Heart left ventricle (tissue), 13 donors: Measurements from ENCODE around the gene MX2.

ENCODE experiments used
- CTCF ChIP-seq, 12 donors: fragments of 200-600 bp; sonication (generic) in 4 of 12; IDR thresholded peaks; one replicate each; pipeline versions ENCODE4 v1.5.0 to v1.8.0; 2018 to 2022; ENCODE audit warnings: antibody characterized with exemption in 12 of 12, mild to moderate bottlenecking in 5 of 12
- POLR2A ChIP-seq, 2 donors: fragments of 450-650 bp; IDR thresholded peaks; one replicate each; pipeline ENCODE4 v1.6.1; 2017; ENCODE audit warnings: antibody characterized with exemption in 2 of 2, mild to moderate bottlenecking in 2 of 2, moderate library complexity in 2 of 2
- donor health status: ischemic (EF 13 %, LVEDD 7.1; RV severe dilation, severe dysfunction).
- donor health status: DM: no; HTN: yes; CAD: no.
- donor health status: DM: no; HTN: no; CAD: no.
- donor health status: ischemic (EF 25% LVEDD 6.9; RV normal size, moderate dysfunction).
- donor health status: ischemic (EF 25% LVEDD 5.7; RV mildly dilated, moderate dysfunction).
- donor health status: ischemic (EF 35%, LVEDD 5.7; RV mildly dilated, moderate dysfunction).
- donor health status: nonischemic (EF 11% LVEDD 7.7; RV severe dilation, severe dysfunction).
- donor health status: DM: yes; HTN: yes; CAD: no.
- donor health status: PGD.
- donor health status: ischemic (EF 29% LVEDD 5.4; RV normal size, mild dysfunction).
- donor health status: nonischemic (EF 23%, LVEDD 6.1; RV moderate dilation, normal function).

- no peak for TF ChIP-seq CTCF (IDR thresholded peaks at IDR 0.05)
- TF ChIP-seq POLR2A (IDR thresholded peaks at IDR 0.05), result no peak
Observed at GRCh38 chr21:41402796-41403195, 41.0 kb downstream of the MX2 start.
